Lower lobe of right lung (tissue), 2 donors: Measurements from ENCODE around the gene SRXN1. TPM values are rescaled to one million over a fixed set of nuclear protein-coding genes. Genes with fewer than 3 reads are reported as not detected.

ENCODE experiments used
- ATAC-seq, 2 donors: fragments of 200-7000 bp; cut with Tn5 transposase; one replicate each; pipeline ENCODE4 v1.9.1; 2020 to 2022; ENCODE audit warnings: mild to moderate bottlenecking in 2 of 2, moderate library complexity in 2 of 2
- DNase-seq: peaks from one replicate; pipeline ENCODE4 v3.0.0-alpha.2; 2020
- H3K27ac ChIP-seq: fragments of 200-600 bp; one replicate; pipeline ENCODE4 v1.8.0; 2022
- H3K27me3 ChIP-seq: fragments of 200-600 bp; one replicate; pipeline ENCODE4 v1.8.0; 2022; ENCODE audit warnings: low read depth
- H3K36me3 ChIP-seq: fragments of 200-600 bp; one replicate; pipeline ENCODE4 v1.8.0; 2022; ENCODE audit warnings: mild to moderate bottlenecking
- H3K4me1 ChIP-seq: fragments of 200-600 bp; one replicate; pipeline ENCODE4 v1.8.0; 2022
- H3K4me3 ChIP-seq: fragments of 200-600 bp; one replicate; pipeline ENCODE4 v1.8.0; 2022; ENCODE audit warnings: mild to moderate bottlenecking
- H3K9me3 ChIP-seq: fragments of 200-600 bp; one replicate; pipeline ENCODE4 v1.8.0; 2022
- CTCF ChIP-seq: fragments of 200-600 bp; IDR thresholded peaks from one replicate; pipeline ENCODE4 v1.8.0; 2022; ENCODE audit warnings: antibody characterized with exemption, mild to moderate bottlenecking
- intact Hi-C: fragments of 100-400 bp; cut with DNase I; formaldehyde crosslinking; loops from one replicate; pipeline ENCODE4 v1.11.0; 2022
- total RNA-seq: library from RNA; stranded (reverse); fragmentation: NEBNext Ultra II Directional; extraction: Animal tissue kit (Norgen Biotek cat#: 25700); gene quantifications from one replicate; pipeline ENCODE4 v1.2.1, GENCODE V29; 2021
- donor health status: DM: no; HTN: yes; CAD: no; lungs with severe emphysema.

The SRXN1 gene
- total RNA-seq, 1 donor from 2014 or later: 32.0 TPM

- intact Hi-C loops: no loop called here
- Histone ChIP-seq H3K27me3 (peaks cover 33% of the 10 kb centered on the region), H3K4me3 (no peak overlapping the region), H3K4me1 (no peaks in the 10 kb centered on the region), H3K36me3 (no peaks in the 10 kb centered on the region), H3K27ac (no peak overlapping the region), H3K9me3 (no peaks in the 10 kb centered on the region)
- TF ChIP-seq CTCF: no peak
- no peak for DNase-seq
- peak in 1 of 2 donors; percentile 17 for ATAC-seq
These were observed 36.3 kb upstream of the SRXN1 start for GRCh38 chr20:689348-689747.

- no peak overlapping the region for H3K4me3 ChIP-seq
- H3K27me3 ChIP-seq: peaks cover 35% of the 10 kb centered on the region
- DNase-seq (no peak), ATAC-seq (no peak)
- H3K4me1 ChIP-seq: no peaks in the 10 kb centered on the region
- no peaks in the 10 kb centered on the region for H3K9me3 ChIP-seq
- no peak overlapping the region for H3K27ac ChIP-seq
- H3K36me3 ChIP-seq: no peaks in the 10 kb centered on the region
- no peak for TF ChIP-seq CTCF
- intact Hi-C loops: no loop called here
These were observed 35.8 kb upstream of the SRXN1 start for GRCh38 chr20:688809-689212.

- DNase-seq (no peak), ATAC-seq (no peak)
- Histone ChIP-seq H3K9me3 (no peaks in the 10 kb centered on the region), H3K4me3 (no peak overlapping the region), H3K27ac (no peak overlapping the region), H3K36me3 (no peaks in the 10 kb centered on the region), H3K27me3 (peaks cover 42% of the 10 kb centered on the region), H3K4me1 (no peaks in the 10 kb centered on the region)
- no peak for TF ChIP-seq CTCF
- intact Hi-C loops: no loop called here
These were observed 34.6 kb upstream of the SRXN1 start for GRCh38 chr20:687468-688203.

- DNase-seq (no peak), ATAC-seq (no peak)
- no peak for TF ChIP-seq CTCF
- Histone ChIP-seq H3K4me1 (no peaks in the 10 kb centered on the region), H3K4me3 (no peak overlapping the region), H3K27ac (no peak overlapping the region), H3K36me3 (no peaks in the 10 kb centered on the region), H3K9me3 (no peaks in the 10 kb centered on the region), H3K27me3 (peaks cover 65% of the 10 kb centered on the region)
- intact Hi-C loops: no loop called here
These were observed 31.8 kb upstream of the SRXN1 start for GRCh38 chr20:684676-685319.

- Histone ChIP-seq H3K36me3 (no peaks in the 10 kb centered on the region), H3K27ac (no peak overlapping the region), H3K27me3 (peaks cover 65% of the 10 kb centered on the region), H3K4me3 (no peak overlapping the region), H3K4me1 (no peaks in the 10 kb centered on the region), H3K9me3 (no peaks in the 10 kb centered on the region)
- no peak for ATAC-seq
- intact Hi-C loops: no loop called here
- no peak for TF ChIP-seq CTCF
- no peak for DNase-seq
These were observed 29.1 kb upstream of the SRXN1 start for GRCh38 chr20:682123-682522.
